AG20443 (cell line): ENCODE measurements around the gene OTULIN.
A peak's percentile ranks its signal among the peaks of the same experiment; 100 is the strongest.

Experiments used
- DNase-seq: peaks from one replicate; pipeline ENCODE4 v3.0.0; 2012; ENCODE audit warnings: low spot score, mixed read lengths

OTULIN gene

DNA sequence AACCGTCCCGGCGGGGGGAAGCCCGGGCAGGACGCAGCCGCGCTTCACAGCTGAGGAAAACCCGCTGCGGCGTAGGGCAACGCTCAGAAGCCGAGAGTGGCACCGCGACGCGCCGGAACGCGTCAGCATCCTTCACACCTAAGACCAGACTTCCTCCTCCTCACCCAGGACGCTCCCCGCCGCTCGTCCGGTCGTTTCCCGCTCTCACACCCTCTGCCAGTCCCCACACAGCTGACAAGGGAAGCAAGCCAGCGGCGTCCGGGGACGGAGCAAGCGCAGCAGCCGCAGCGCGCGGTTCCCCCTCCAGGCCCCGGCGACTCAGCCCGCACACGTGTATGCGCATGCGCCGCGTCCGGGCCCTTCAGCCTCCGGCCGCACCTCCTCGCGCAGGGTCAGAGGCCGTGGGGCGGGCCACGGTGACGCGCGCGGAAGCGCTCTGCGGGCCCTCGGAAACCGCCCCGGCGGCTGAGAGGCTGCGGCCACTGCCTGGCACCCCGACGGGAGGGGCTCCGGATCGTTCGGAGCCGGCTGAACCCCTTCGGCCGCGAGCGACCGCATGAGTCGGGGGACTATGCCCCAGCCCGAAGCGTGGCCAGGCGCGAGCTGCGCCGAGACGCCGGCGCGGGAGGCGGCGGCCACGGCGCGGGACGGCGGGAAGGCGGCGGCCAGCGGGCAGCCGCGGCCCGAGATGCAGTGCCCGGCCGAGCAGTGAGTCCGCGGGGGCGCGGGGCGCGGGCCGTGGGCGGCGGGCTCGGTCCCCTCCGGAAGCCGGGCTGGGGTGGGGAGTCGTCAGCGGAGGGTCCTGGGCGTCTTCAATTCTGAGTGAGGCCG is at the start of gene OTULIN:
Gene OTULIN, plus strand, starts transcription at position 449 of the 831 bp plus-strand sequence. Its CDS starts 108 bp downstream, at position 557.
- DNase-seq, result peak; percentile 100

DNA sequence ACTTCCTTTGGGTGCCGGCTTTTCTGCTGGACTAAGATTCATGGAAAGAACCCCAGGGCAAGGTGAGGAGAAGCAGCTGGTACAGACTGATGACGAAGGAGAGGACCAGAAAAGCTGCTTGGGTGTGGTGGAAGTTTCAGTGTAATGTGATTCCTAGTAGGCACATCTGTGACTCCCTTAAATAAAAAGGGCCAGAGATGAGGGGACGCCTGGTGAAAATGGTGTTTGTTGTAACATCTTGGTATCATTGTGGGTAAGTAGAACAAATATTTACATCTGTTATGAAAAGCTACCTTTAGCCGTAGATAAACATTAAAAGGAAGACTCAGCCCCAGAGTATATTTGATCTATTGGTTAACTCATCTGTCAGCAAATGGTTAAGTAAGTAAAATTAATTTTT is 49.2 kb upstream of the OTULIN start:
- no peak for DNase-seq

DNA sequence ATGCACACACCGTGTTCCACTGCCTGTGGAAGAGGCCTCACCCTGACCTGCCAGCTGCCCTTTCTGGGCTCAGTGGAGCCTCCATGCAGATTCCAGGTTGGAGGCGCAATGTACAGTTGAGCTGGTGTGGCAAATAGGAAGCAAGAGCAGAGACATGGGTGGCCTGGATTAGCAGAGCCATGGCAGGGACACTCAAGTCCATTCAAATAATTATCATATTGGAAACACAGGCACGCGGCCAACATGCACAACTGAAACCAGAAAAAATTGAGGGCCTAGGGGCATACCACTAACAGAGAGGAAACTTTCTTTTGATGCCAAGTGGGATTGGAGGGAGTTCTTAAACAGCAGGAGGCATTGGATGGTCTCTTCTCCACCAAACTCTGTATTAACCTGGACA is 47.1 kb upstream of the OTULIN start:
- DNase-seq, result no peak

DNA sequence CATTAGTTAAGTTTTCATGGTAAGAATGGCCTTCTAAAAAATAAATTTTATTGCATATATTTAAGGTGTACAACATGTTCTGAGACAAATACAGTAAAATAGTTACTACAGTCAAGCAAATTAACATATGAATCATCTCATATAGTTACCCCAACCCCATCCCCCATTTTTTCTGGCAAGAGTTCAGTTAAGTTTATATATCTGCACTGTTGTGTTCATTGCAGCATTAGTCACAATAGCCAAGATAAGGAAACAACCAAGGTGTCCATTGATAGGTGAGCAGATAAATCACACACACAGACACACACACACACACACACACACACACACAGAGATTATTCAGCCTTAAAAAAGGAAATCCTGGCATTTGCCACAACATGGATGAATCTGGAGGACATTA is 37.2 kb upstream of the OTULIN start:
- DNase-seq, result no peak

DNA sequence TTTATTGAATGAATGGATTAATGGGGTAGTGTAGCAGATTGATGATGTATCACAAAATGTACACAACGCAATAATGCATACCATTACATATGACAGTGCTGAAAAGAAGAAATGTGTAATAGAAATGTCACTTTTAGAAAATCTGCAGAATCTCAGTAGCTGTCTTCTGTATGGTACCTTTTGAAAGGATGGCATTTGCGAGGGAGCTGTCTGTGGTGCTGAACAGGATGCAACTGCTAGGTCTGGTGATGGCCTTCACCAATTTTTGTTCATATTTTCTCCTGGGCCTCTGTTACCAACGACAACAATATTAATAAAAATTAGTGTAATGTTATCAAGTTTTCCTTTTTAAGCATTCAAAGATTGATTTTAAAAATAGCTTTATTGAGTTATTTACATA is 36.2 kb upstream of the OTULIN start:
- peak; percentile 70 for DNase-seq

DNA sequence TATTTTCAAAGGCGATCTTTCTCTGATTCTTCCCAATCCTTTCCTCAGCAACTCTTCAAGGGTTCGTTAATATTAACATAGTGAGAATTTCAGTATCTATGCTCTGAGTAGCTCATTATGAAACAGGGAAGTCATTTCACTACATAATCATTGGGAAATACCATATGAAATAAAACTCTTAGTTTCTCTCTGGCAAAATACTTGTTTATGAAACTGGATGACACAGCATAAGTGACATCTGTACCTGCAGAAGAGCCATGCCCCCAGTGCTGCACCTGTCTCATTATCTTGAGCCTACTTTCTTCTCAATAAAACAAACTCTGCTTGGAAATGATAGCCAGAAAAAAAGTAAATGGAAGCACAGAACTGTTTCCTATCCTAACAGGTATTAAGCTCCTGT is 33.8 kb upstream of the OTULIN start:
- no peak for DNase-seq

DNA sequence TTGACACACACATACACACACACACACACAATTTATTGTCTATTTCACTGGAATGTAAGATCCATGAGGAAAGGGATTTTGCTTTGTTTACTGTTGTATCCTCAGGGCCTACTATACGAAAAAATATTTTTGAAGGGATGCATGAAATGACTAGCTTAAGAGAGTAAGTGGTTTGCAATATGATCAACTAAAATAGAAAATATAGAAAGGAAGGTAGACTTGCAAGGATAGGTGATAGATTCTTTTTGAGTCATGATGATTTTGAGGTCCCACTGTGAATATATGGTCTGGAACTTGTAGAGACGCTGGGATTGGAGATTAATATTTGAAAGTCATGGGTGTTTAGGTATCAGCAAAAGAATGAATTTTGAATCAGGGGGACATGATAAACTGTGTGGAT is 28.9 kb upstream of the OTULIN start:
- no peak for DNase-seq

DNA sequence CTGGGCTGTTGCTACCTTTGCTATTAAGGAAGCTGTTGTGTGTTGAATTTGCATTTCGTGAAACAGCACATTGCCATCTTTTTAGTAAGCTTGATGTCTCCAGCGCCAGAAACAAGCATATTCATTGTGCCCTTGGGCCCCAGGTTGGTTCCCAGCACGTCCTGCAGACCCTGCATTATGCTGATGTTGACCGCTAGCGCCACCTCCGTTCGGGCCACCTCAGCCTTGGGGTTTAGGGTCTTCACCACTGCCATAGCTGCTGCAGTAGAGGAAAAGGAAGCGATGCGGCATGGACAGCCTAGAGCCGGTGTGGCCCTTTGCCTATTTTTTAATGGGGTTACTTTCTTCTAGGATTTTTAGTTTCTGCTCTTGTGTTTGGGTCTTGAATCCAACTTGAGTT is 23.8 kb upstream of the OTULIN start:
- no peak for DNase-seq

DNA sequence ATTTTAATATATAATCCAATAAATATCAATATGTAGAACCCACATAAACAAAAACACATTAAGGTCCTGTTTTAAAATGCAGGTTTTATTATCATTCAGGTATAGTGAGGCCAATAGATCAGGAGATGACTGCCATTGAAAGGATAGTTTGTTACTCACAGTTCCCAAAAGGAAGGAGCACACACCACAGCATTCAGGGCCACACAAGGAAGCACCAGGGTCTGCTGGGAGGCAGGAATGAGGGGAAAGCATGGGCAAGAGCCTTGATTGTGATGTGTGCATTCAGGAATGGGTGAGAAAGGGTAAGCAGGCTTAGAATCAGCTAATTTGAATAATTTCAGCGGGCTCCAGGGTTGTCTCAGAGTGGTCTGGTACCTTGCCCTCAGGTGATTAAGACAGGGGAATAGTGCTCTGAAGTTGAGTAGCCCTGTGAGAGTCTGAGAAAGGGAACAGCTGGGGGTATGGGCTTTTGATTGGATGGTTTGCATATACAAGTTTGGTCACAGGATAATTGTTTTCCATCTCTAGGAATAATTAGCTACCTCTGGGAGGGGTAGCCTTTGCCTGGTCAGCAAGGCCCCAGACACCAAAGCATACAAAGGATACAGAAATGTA is 19.8 kb upstream of the OTULIN start:
- no peak for DNase-seq

DNA sequence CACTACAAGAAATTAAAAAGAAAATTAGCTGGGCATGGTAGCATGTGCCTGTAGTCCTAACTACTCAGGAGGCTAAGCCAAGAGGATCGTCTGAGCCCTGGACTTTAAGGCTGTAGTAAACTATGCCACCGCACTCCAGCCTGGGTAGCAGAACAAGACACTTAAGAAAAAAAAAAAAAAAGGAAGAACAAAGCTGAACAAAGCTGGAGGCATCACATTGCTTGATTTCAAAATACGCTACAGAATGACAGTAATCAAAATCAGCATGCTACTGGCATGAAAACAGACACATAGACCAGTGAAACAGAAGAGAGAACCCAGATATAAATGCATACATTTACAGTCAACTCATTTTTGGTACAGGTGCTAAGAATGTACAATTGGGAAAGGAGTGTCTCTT is 14.5 kb upstream of the OTULIN start:
- DNase-seq, result no peak

DNA sequence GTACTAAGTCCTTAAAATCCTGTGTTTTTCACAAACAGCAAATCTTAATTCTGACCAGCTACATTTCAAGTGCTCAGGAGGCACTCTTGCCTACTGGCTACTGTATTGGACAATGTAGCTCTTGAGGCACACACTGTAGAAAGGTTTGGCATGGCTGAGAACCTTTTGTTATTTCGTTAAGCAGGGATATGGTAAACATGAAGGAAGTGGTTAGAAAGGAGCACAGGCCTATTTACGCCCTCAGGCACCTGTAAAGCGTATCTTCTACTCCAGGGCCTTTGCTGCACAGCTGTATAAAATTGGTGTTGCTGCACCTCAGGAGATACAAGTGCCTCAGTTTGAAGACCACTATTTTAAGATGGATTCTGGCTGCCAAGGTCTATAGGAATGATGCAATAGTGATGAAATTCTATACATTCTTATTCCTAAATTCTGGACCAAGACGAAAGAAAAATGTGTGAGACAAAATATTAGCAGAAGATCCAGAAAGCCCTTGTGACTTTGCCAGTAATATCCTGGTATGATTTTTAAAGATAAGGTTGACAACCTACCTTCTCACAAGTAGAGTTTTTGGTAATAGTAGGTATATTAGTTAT is 9.3 kb upstream of the OTULIN start:
- DNase-seq, result no peak

DNA sequence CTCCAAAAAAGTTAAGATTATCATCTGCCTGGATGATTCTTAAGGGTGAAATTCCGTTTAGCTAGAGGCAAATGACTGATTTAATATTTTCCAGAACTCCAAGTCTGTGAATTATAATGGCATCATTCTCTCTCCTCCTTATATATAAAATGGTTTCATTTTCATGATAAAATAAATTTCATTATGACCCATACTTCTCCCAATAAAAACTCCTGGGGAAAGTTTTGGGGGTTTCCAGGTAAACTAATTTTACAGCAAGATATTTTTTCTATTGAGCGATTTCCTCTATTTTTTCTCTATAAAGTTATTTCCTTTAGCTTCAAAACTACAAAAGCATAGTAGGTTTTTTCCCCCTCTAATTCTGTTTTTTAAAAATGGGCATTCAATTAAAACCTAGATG is 7.6 kb upstream of the OTULIN start:
- no peak for DNase-seq

DNA sequence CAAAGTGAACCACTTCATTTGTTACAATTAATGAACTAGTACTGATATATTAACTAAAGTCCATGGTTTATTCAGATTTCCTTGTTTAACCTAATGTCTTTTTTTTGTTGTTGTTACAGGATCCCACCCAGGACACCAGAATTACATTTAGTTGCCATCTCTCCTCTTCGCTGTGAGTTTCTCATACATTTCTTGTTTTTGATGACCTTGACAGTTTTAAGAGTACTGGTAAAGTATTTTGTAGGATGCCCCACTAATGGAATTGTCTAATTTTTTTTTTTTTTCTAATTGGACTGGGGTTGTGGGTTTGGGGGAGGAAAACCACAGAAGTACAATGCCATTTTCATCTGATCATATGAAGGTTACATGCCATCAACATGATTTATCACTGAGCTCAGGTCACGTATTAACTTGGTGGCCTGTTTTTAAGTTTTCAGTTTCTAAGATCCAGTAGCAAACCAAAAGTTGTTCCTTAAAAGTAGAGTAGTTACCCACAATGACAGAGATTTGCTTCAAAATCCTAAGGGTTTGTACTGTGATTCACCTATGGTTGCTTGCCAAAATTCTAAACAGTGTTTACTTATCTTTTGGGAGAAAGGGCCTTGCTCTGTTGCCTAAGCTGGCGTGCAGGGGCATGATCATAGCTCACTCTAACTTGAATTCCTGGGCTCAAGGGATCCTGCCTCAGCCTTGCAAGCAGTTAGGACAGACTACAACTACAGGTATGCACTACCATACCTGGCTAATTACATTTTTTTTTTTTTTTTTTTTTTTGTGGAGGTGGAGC is 4.5 kb upstream of the OTULIN start:
- peak; percentile 43 for DNase-seq

DNA sequence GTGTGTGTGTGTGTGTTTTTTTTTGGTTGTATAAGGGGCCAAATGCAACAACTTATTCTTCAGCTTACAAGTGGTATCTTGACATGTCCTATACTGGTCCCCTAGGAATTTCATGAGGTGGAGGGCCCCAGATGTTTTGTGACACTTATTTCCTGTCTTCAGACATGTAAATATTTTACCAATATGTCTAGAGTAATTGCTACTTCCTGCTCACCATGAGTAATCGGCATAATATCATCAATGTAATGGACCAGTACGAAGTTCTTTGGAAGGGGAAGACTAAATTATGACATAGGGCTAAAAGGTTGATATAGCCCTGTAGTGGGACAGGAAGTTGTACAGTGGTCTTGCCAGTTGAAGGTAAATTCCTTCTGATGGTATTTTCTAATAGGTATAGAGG is 3.7 kb upstream of the OTULIN start:
- no peak for DNase-seq

DNA sequence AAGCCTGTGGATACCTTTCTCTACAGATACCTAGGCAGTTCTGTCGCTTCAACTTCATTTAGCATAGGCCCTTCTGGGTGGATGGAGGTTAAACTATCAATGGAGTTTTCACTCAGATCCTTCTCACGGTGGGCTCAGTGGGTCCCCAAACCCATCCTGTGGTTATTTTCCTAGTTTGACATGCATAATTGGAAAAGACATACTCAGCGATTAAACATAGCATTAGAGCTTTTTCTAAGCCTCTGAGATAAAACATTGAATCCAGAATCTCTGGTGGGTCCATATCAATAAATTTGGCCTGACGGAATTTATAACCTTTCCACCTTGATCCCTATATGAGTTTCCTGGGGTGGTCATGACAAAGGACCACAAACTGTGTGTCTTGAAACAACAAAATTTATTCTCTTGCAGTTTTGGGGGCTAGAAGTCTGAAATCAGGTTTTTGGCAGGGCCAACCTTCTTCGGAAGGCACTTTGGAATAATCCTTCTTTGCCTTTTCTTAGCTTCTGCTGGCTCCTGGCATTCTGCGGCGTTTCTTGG is 1.7 kb upstream of the OTULIN start:
- DNase-seq, result no peak

DNA sequence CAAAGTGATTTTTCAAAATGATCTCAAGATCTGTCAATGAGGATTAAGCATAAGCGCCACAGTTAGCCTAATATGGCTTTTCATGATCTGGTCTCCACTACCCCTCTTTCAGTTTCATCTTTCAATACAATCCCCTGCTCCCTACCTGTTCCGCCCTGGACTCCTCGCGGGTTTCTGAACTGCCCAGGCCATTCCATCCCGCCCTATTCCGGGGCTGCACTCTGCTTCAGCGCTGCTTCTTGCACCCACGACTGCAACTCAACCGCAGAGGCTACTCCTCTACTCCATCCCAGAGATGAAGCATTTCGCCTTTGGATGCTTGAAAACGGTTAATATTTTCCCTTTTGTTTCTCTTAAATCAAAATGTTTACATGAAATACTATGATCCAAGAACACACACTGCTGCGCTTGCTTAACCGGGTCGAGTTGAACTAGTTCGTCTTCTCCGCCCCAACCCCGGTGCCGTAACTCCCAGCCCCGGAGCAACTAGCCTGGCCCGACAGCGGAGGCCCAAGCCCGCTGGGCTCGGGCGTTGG is 716 bp upstream of the OTULIN start:
- DNase-seq, result peak; percentile 43

DNA sequence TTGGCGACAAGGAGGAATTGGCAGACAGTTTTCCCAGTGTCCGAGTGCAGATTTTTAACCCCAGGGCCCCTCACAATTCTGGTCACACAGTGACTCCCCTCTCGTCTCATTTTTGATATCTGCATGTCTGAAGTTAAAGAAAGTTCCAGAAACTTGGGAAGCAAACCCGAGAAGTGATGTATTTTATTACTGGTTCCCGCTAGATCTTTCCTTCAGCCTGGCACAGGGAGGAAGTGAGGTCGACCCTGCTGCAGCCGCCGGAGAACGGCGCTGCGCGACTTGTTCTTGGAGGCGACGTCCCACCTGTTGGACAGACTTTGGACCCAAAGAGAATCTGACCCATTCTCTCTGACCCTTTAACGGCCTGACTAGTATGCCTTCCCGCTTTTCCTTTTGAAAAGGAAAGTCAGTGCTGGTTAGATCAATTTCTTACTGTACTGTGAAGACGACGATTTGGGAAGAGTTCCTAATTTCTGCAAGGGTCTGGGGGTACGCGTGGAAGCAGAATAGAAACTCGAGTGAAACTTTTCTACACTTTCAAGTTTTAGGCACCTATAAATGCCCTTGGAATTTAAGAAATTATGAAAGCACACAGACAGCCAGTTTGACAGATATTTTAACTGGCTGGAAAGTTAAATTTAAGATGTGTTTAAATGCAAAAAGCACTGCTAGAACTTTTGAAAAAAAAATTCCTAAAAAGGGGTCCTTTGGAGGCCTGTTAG is 744 bp downstream of the OTULIN start:
- DNase-seq, result peak; percentile 42

DNA sequence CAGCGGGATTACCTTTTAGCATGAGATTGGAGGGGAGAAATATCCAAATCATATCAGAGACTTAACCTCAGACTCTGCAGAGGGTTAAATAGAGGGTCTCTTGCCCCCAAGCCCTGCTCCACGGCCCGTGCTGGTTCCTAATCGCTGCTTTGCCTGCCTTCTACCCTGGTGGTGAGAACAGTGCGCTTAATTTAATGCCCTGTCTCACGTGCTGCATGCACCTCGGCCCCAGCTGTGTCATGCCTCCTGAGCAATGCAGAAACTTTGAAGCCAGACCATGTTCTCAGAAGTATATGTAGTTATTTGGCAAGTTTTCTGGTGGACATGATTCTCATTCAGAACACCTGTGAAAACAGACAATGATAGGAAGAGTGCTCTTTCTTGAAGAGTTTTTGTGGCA is 1.4 kb downstream of the OTULIN start:
- peak; percentile 27 for DNase-seq

DNA sequence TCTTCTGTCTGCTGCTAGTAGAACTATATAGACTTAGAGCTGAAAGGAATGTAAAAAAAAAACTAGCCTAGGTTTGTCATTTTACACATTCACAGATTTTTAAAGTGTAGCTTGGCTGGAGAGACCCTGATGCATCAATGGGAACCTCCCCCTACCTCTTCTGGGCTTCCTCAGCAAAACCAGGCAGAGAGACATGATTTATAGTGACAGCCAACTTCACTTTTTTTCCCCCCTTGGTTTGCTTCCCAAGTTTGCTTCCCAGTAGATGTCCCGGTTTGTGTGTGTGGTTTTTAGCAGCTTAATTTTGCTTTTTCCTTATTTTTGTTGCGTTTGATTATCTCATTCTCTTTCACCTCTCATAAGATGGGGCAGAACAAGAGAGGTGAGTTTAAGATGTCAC is 1.8 kb downstream of the OTULIN start:
- no peak for DNase-seq

DNA sequence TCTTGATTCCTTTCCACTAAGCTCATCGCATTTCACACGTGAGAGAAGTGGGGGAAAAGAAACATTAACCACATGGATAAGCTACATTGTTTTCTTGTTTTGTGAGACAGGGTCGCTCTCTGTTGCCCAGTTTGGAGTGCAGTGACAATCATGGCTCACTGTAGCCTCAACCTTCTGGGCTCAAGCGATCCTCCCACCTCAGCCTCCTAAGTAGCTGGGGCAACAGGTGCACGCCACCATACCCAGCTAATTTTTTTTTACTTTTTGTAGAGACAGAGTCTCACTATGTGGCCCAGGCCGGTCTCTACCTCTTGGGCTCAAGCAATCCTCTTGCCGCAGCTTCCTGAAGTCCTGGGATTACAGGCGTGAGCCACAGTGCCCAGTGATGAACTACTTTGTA is 2.8 kb downstream of the OTULIN start:
- no peak for DNase-seq

DNA sequence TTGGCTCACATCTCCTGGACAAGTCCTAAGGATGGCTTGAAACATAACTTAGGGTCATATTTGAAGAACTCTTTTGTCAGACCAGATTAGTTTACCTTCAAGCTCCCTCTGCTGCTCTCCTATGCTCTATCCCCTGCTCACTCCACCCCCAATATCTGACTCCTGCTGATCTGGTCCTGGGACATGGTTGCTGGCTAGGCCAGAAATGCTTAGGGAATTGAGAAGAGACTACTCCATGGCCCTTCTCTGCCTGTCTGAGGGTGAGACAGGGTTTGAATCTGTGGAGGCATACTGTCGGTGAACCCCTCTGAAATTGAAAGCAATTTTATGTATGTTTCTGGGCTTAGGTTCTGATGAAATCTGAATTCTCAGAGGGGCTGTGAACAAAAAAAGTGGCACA is 3.3 kb downstream of the OTULIN start:
- DNase-seq, result no peak
